Loucy (cell line): Measurements from ENCODE around the gene PRCP.

ENCODE experiments used
- H2AFZ ChIP-seq: fragments of 200-600 bp; sonication (generic); 2 replicates; pipeline ENCODE4 v1.6.0; 2016; ENCODE audit warnings: antibody characterized with exemption, mild to moderate bottlenecking, low read length, moderate library complexity
- H3F3A ChIP-seq: fragments of 200-600 bp; 2 replicates; pipeline ENCODE4 v1.6.0; 2016; ENCODE audit warnings: antibody characterized with exemption, low read depth, mild to moderate bottlenecking
- H3K27me3 ChIP-seq: fragments of 200-600 bp; sonication (generic); 2 replicates; pipeline ENCODE4 v1.6.1; 2014; ENCODE audit warnings: low read length, mild to moderate bottlenecking; ENCODE audit not compliant: insufficient read depth, poor library complexity, severe bottlenecking
- H3K36me3 ChIP-seq: fragments of 200-600 bp; sonication (generic); 2 replicates; pipeline ENCODE4 v1.6.1; 2016; ENCODE audit warnings: low read length; ENCODE audit not compliant: insufficient read depth
- H3K4me1 ChIP-seq: fragments of 200-600 bp; sonication (generic); 2 replicates; pipeline ENCODE4 v1.5.1; 2014; ENCODE audit warnings: low read length, mild to moderate bottlenecking; ENCODE audit not compliant: insufficient read depth, poor library complexity, severe bottlenecking
- H3K4me2 ChIP-seq: fragments of 200-600 bp; sonication (generic); 2 replicates; pipeline ENCODE4 v1.6.0; 2014; ENCODE audit warnings: antibody characterized with exemption, low read length, low read depth, mild to moderate bottlenecking; ENCODE audit not compliant: poor library complexity, severe bottlenecking
- H3K4me3 ChIP-seq: fragments of 200-600 bp; sonication (generic); 2 replicates; pipeline ENCODE4 v1.5.1; 2014; ENCODE audit warnings: low read length, mild to moderate bottlenecking, mixed read lengths; ENCODE audit not compliant: poor library complexity, severe bottlenecking
- H3K79me2 ChIP-seq: fragments of 200-600 bp; sonication (generic); 2 replicates; pipeline ENCODE4 v1.6.1; 2014; ENCODE audit warnings: low read length; ENCODE audit not compliant: insufficient read depth
- H3K9ac ChIP-seq: fragments of 200-600 bp; sonication (generic); 2 replicates; pipeline ENCODE4 v1.6.0; 2014; ENCODE audit warnings: mild to moderate bottlenecking, low read depth, low read length, moderate library complexity; ENCODE audit not compliant: poor library complexity, severe bottlenecking
- H3K9me2 ChIP-seq: fragments of 200-600 bp; sonication (generic); replicated peaks from 2 replicates; pipeline ENCODE4 v1.6.1; 2016; ENCODE audit warnings: low read depth, low read length, mixed read lengths
- H3K9me3 ChIP-seq: fragments of 200-600 bp; sonication (generic); 2 replicates; pipeline ENCODE4 v1.6.1; 2014; ENCODE audit warnings: mild to moderate bottlenecking, antibody characterized with exemption, low read length, low read depth; ENCODE audit not compliant: insufficient read depth
- H4K20me1 ChIP-seq: fragments of 200-600 bp; sonication (generic); 2 replicates; pipeline ENCODE4 v1.6.0; 2014; ENCODE audit warnings: antibody characterized with exemption, low read length, mild to moderate bottlenecking; ENCODE audit not compliant: insufficient read depth, poor library complexity, severe bottlenecking
- EZH2phosphoT487 ChIP-seq: fragments of 200-600 bp; IDR thresholded peaks from 2 replicates; pipeline ENCODE4 v1.6.1; 2018; ENCODE audit warnings: antibody characterized with exemption, mild to moderate bottlenecking, moderate library complexity, borderline replicate concordance
- TF ChIP-seq, protein P1 (sequence below): fragments of 200-600 bp; sonication (generic); conservative IDR thresholded peaks from 2 replicates; pipeline ENCODE4 v1.5.1; 2014; ENCODE audit warnings: mild to moderate bottlenecking, antibody characterized with exemption, low read length

The PRCP gene

DNA sequence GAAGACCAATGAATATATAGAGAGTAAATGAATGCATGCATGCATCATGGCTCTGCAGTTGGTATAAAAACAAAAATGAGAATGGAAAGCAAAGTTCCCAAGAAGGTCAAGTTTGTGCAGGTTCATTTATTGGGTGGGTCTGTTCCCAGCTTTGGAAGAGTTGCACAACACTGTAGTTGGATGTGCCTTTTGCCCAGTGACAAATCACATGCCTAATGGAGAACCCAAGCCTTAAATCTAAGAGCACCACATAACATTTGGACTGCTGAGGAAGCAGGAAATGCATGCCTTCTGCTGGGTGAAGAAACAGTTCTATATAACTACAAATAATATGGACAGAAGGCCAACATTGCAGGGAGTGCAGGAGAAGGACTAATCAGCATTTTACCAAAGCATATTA is 30.6 kb downstream of the PRCP start:
- H3K9me3 ChIP-seq, result no peaks in the 10 kb centered on the region
- H2AFZ ChIP-seq, result no peak overlapping the region
- H3K9ac ChIP-seq, result no peak overlapping the region
- no peaks in the 10 kb centered on the region for H3F3A ChIP-seq
- no peaks in the 10 kb centered on the region for H3K27me3 ChIP-seq
- TF ChIP-seq EZH2phosphoT487, result no peak
- TF ChIP-seq, protein P1, sequence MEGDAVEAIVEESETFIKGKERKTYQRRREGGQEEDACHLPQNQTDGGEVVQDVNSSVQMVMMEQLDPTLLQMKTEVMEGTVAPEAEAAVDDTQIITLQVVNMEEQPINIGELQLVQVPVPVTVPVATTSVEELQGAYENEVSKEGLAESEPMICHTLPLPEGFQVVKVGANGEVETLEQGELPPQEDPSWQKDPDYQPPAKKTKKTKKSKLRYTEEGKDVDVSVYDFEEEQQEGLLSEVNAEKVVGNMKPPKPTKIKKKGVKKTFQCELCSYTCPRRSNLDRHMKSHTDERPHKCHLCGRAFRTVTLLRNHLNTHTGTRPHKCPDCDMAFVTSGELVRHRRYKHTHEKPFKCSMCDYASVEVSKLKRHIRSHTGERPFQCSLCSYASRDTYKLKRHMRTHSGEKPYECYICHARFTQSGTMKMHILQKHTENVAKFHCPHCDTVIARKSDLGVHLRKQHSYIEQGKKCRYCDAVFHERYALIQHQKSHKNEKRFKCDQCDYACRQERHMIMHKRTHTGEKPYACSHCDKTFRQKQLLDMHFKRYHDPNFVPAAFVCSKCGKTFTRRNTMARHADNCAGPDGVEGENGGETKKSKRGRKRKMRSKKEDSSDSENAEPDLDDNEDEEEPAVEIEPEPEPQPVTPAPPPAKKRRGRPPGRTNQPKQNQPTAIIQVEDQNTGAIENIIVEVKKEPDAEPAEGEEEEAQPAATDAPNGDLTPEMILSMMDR, result no peak
- H3K79me2 ChIP-seq, result no peaks in the 10 kb centered on the region
- no peaks in the 10 kb centered on the region for H3K4me1 ChIP-seq
- H4K20me1 ChIP-seq, result no peaks in the 10 kb centered on the region
- no peaks in the 10 kb centered on the region for H3K9me2 ChIP-seq
- H3K4me3 ChIP-seq, result no peak overlapping the region
- H3K4me2 ChIP-seq, result no peak overlapping the region
- no peaks in the 10 kb centered on the region for H3K36me3 ChIP-seq

GRCh38 chr11:82867495-82868082 is 32.6 kb downstream of the PRCP start:
- Histone ChIP-seq H3K4me2 (no peak overlapping the region), H3K9ac (no peak overlapping the region), H3K36me3 (no peaks in the 10 kb centered on the region), H3K27me3 (no peaks in the 10 kb centered on the region), H3F3A (no peaks in the 10 kb centered on the region), H3K9me3 (no peaks in the 10 kb centered on the region), H2AFZ (peak overlapping the region; percentile 41), H3K79me2 (no peaks in the 10 kb centered on the region), H4K20me1 (no peaks in the 10 kb centered on the region), H3K4me3 (no peak overlapping the region), H3K9me2 (no peaks in the 10 kb centered on the region), H3K4me1 (no peaks in the 10 kb centered on the region)
- TF ChIP-seq EZH2phosphoT487, result no peak
- TF ChIP-seq, protein P1, result peak; percentile 77

DNA sequence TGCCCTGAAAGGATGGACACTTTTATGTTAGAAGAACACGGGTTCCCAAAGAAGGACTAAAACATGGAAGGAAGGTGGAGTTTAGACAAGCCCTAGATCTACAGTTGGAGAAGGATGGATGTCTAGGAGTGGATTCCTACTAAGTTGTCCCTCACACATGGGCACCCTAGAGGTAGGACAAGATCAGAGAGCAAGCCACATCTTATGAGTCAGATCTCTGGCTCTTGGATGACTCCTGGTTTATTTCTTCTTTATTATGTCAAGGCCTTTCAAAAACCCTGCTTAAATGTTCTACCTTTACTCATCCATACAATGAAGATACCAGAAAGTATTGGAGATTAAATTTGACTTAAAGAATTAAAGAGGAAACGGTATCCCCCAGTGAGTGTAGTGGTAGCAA is 34.4 kb downstream of the PRCP start:
- TF ChIP-seq, protein P1, result no peak
- no peak for TF ChIP-seq EZH2phosphoT487
- H3K9me2 ChIP-seq, result no peaks in the 10 kb centered on the region

More for the DNA sequence above, 34.4 kb downstream of the PRCP start:
- Histone ChIP-seq H3K4me2 (no peak overlapping the region), H3K9me3 (no peaks in the 10 kb centered on the region), H3K9ac (no peak overlapping the region), H3K4me1 (no peaks in the 10 kb centered on the region), H3K4me3 (no peak overlapping the region), H2AFZ (no peak overlapping the region), H3K36me3 (no peaks in the 10 kb centered on the region), H3K27me3 (no peaks in the 10 kb centered on the region), H4K20me1 (no peaks in the 10 kb centered on the region), H3F3A (no peaks in the 10 kb centered on the region), H3K79me2 (no peaks in the 10 kb centered on the region)
